GM19193 (cell line): ENCODE measurements around the gene ERGIC1.

ENCODE experiments used
- POLR2A ChIP-seq: IDR thresholded peaks from 4 replicates; pipeline ENCODE4 v1.6.1; 2011; ENCODE audit not compliant: insufficient read depth, insufficient read length; ENCODE audit errors: extremely low read depth

ERGIC1 gene

DNA sequence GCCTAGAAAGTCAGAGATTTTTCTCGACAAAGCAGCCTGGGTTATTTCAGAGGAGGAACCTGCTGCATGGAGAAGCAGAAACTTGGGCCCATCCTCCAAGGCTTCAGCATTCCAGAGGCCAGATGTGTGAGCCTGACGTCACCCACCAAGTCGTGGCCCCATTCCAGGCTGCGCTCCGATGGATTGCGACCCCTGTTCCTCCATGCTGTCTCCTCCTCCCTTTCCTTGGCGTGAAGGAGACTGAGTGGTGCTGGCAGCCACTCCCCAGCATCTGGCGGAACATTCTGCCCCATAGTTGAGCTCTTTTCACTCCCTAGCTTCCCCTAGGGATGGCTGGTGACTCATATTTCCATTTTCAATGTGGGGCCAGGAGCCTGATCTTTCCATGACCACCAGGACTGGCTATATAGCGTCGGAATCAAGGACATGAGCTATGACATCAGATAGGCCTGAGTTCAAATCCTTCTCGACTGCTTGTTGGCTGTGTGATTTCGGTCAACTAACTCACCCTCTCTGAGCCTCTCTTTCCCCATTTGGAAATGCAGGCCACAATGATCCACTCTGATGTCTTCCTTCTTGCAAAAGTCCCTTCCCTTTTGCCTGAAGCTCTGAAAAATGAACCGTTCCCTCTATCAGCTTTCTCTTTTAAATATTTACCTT is 38.6 kb upstream of the ERGIC1 start:
- no peak for TF ChIP-seq POLR2A

DNA sequence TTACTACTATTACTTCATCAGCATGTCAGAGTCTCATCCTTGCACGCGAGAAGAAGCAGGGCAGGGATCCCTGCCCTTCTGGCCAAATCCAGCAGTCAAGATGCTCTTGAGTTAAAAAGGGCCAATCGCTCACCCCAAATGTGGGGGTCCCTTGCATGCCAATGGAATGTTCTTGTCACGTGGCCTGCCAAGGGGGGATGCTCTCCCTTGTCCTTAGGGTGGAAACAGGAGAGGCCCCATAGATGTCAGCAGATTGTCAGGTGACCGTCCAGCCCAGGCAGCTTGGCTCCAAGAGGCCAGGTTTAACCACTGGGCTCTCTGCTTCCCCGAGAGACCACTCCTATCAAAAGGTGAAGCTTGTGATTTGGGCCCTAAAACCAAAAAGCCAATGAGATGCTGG is 37.7 kb upstream of the ERGIC1 start:
- no peak for TF ChIP-seq POLR2A

DNA sequence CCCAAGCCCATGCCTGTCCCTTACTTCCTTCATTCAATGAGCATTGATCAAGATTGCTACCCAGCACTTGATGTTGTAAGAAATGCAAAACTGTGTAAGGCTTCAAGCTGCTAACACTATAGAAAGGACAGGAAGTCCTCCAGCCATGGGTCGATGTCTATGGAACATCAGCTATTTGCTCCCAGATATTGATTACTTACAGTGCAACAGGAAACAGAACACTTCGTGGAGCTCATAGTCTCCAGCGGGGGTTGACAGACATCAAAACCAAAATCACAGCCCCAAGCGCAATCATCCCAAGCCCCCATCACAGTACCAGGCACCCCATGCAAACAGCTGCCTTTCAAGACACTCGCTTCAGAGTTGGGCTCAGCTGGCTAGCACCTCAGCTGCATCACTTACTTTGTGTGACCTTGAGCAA is 36.3 kb upstream of the ERGIC1 start:
- no peak for TF ChIP-seq POLR2A

DNA sequence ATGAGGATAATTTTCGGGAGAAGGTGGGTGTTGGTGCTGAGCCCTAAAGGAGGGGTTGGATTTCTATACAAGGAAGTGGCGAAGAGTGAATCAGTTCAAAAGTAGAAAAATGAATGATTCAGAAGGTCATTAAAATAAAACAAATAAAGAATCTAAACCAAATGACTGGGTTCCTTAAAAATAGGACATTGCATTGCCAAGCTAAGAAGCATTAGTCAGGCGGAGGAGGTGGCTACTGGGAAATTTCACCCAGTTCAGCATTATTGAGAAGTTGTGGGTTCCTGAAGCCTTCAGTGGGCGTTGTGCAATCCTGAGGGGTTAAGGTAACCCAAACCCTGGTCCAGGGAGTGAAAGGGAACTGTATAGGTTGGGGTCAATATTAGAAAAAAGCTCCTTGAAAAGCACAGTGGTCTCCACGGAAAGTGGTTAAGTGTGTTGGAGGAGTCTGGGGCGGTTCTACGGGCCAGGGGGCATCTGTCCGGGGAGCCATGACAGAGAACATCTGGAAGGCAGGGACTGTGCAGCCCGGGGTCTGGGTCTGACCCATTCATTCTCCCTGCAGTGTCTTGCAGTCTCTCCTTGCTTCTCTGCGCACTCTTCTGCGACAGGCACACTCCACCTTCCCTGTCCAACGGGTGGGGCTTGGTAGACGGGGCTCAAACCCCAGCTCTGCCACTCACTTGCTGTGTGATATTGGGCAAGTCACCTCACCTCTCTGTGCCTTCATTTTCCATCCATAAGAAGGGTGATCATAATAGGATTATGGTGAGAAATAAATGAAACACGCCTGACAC is 35.4 kb upstream of the ERGIC1 start:
- no peak for TF ChIP-seq POLR2A

DNA sequence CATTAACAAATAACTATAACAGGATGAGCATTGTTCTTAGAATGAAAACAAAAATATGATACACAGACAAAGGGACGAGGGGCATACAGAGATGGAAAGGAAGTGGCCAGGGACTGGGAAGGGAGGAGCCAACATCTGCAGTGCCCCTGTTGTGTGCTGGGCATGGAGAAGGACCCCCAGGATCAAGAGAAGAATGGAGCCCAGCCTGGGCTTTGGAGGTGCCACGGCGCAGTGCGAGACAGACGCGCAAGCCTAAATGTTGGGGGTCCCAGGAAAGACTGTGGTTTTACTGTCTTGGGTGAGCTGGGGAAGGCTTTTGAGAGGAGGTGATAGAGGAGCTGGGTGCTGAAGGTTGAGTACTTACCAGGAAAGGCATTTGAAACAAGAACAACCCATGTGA is 34.6 kb upstream of the ERGIC1 start:
- TF ChIP-seq POLR2A, result no peak

DNA sequence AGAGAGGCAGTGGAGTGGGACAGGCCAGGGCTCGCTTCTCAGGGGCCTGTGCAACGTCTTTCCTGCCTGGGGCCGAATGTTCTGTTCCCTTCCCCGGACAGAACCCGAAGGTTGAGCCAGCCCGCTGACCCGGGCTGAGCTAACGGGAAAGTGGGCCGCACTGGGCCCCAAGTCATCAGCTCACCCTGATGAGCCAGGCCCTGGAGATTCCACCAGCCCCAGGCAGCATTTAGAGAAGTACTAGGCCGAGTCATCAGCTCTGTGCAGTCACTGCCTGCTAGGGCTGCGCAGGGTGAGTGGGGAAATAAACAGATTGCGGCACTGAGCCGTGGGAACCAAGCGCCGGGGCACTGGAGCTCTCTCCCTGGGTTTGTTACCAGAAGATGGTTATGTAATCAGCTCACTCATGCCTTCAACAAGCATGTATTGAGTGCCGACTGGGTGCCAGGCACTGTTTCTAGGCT is 33.9 kb upstream of the ERGIC1 start:
- TF ChIP-seq POLR2A, result no peak

DNA sequence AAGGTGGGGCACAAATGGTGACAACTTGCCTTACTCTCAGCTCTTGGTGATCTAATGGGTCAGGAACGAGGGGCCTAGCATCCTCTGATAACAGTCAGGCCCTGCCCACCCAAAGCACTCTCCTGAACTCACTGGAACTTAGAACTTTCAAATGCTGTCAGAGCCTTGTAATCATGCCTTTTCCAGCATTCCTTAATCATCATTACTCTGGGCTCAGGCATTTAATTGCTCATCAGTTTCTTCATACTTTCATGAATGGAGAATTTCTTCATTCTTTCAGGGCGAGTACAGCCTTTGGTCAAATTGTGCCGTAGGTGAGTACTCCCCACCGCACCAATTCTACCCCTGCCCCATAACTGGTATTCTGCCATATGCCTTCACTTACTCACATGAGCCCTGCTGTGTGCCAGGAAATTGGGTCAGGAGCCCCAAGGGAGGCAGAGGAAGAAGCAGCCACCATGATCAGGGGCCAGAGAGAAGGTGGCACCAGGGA is 32.8 kb upstream of the ERGIC1 start:
- no peak for TF ChIP-seq POLR2A

DNA sequence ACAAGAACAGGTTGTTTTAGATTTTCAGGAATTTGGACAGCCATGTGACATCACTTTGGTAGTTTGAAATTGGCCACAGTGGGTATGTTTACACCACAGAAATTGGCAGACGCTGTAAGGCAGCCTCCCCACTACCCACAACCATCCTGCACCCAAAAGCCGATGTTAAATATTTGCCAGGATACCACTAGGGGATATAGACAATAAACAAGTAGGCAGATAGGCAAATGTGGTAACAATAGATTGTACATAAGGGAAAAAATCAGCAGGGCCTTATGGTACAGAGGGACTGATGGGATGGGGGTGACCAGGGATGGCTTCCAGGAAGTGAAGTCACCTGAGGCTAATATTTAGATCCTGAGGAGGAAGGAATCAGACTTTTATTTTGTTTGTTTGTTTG is 31.9 kb upstream of the ERGIC1 start:
- no peak for TF ChIP-seq POLR2A

DNA sequence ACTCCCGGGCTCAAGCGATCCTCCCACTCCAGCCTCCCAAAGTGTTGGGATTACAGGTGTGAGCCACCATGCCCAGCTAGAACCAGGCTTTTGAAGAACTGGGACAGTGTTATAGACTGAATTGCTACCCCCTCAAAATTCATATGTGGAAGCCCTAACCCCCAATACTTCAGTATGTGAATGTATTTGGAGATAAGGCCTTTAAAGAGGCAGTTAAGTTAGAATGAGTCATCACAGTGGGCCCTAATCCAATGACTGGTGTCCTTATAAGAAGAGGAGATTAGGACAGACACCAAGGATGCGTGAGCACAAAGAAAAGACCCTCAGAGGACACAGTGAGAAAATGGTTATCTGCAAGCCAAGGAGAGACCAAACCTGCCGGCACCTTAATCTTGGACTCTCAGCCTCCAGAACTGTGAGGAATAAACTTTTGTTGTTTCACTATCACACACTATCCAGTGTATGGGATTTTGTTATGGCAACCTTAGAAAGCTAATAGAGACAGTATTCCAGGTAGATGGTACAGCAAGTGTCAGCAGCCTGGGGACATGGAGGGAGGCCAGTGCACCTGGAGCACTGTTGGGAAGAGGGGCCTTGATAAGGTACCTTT is 31.4 kb upstream of the ERGIC1 start:
- no peak for TF ChIP-seq POLR2A

DNA sequence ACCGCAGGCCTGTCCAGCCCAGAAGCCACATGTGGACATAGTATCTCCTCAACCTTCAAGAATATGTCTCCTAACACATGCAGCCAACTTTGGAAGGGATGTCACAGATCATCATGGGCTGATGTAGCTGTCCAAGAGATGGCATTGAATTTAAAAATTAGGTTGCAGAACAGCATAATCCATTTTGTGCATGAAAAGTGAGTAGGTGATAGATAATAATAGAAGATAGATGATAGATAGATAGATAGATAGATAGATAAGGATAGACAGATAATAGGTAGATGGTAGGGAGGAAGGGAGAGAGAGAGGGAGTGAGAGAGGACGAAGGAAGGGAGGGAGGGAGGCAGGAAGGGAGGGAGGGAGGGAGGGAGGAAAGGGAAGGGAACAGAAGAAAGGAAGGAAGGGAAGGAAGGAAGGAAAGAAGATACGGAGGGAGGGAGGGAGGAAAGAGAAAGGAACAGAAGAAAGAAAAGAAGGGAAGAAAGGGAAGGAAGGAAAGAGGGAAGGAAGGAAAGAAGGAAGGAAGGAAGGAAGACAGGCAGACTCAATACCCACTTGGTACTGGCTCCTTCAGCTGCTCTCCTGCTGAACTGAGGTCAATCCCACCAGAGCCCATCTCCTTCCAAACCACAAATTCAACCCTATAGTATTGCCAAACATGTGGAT is 28.9 kb upstream of the ERGIC1 start:
- no peak for TF ChIP-seq POLR2A

DNA sequence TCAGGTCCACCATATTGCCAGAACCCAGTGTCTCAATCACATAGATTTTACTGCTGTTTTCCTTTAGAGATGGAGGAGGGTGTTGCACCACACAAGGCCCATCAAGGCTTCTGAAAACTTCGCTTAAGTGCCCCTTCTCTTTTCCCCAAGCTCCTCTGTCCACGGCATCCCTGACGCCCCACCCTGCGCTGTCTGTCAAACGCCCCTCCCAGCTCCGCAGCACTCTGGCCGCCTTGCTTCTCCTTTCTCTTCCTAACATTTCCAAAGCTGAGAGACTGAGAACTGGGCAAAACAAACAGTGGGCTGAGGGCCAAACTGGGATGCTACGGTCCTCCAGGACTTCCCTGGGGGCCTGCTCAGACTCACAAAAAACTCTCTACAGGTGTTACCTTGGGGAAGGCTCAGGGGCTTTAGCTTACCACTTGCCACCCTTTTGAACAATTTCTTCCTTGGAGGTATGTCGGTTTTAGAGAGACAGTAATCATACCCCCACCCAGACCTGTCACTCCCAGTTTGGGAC is 28.3 kb upstream of the ERGIC1 start:
- TF ChIP-seq POLR2A, result no peak

DNA sequence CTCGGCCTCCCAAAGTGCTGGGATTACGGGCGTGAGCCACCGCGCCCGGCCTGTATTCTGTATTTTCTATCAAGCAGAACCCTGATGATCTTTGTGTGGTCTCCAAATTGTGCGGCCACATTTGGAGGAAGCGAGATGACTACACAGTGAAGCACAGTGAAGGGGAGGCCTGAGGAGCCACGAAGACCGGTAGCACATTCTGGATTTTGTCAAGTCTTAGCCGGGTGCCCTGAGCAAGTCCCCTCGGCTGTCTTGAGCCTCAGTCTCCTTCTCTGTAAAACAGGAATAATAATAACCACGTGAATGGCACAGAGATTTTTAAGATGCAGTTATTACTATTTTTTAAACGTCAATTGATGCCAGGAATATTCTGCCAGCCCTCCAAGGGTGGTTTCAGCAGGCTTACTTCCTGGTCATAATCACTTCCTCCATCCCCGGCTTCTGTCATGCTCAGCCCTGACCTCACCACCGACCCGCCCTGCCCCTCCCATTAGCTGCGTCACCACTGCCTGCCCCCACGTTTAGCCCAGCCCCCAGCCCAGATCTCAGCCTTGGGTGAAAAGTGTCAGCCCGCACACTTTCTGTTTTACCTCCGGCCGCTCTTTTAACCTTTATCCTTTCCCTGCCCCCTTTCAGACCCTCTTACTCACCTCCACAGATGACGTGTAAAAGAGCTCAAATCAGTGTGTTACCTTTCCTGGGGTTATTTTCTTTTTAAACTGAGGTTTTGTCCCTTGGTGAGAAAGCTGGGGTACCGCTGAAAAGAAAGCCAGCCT is 27.0 kb upstream of the ERGIC1 start:
- TF ChIP-seq POLR2A, result peak; percentile 56

DNA sequence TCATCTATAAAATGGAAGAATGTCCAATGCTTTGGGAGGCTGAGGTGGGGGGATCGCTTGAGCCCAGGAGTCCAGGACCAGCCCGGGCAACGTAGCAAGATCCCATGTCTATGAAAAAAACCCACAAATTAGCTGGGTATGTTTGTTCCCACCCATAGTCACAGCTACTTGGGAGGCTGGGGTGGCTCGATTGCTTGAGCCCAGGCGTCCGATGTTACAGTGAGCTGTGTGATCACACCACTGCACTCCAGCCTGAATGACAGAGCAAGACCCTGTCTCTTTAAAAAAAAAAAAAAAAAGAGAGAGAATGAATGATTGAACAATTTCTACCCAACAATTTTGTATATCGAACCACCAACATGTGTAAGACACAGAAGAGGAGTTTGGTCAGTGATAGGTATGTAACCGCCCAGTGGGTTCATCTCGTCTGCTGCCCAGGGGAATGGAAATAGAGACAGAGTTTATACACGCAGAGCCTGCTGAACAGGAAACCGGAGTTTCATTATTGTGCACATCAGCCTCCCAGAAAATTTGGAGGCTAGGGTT is 26.2 kb upstream of the ERGIC1 start:
- no peak for TF ChIP-seq POLR2A

DNA sequence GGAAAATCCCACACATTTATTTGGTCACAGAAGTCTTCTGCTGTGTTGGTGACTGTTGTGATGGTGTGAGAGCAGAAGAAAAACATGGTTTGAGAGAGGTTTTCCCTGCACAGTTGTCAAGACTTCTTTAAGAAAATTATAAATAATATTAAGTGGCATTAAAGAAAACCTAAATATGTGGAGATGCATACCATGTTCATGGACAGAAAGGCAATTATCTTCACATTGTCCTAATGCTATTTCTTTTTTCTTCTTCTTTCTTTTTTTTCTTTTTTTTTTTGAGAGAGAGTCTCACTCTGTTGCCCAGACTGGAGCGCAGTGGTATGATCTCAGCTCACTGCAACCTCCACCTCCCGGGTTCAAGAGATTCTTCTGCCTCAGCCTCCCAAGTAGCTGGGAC is 24.3 kb upstream of the ERGIC1 start:
- no peak for TF ChIP-seq POLR2A

DNA sequence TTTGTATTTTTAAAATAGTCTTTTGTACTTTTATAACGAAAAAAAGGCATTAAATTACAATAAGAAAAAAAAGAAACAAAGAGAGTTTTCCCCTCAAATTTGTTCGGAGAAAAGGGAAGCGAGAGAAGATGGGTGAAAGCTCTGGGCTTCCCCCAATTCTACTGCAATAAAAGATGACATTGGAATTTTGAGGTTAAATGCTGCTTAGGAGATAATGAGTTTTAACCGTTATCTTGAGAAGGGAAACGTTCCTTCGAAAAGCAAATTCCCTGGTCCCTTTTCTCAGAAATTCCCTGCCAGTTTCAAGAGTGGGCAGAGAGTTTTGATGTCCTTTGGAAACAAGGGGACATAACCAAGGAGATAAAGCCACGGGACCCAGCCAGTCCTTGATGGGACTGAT is 18.4 kb upstream of the ERGIC1 start:
- no peak for TF ChIP-seq POLR2A
